NT2/D1 (cell line): Measurements from ENCODE around the gene FSTL3.

Experiments used
- DNase-seq: peaks from one replicate; pipeline ENCODE4 v3.0.0-alpha.2; 2011; ENCODE audit warnings: low read depth, low spot score
- H3K27me3 ChIP-seq: 2 replicates; pipeline ENCODE4 v1.6.0; 2011; ENCODE audit warnings: mild to moderate bottlenecking; ENCODE audit not compliant: insufficient read length, insufficient read depth
- H3K36me3 ChIP-seq: 2 replicates; pipeline ENCODE4 v1.6.1; 2011; ENCODE audit warnings: mild to moderate bottlenecking, low read length, mixed read lengths; ENCODE audit not compliant: insufficient read depth, insufficient read length
- H3K4me1 ChIP-seq: 2 replicates; pipeline ENCODE4 v1.5.1; 2011; ENCODE audit not compliant: insufficient read depth, insufficient read length
- H3K4me3 ChIP-seq: 2 replicates; pipeline ENCODE4 v1.5.1; 2011; ENCODE audit warnings: low read depth; ENCODE audit not compliant: insufficient read length
- H3K9ac ChIP-seq: 2 replicates; pipeline ENCODE4 v1.6.0; 2011; ENCODE audit warnings: low read depth; ENCODE audit not compliant: insufficient read length
- H3K9me3 ChIP-seq: 2 replicates; pipeline ENCODE4 v1.5.1; 2011; ENCODE audit warnings: mild to moderate bottlenecking, low read length; ENCODE audit not compliant: insufficient read depth
- SUZ12 ChIP-seq: IDR thresholded peaks from 2 replicates; pipeline ENCODE4 v1.6.1; 2011; ENCODE audit not compliant: insufficient read length, insufficient read depth; ENCODE audit errors: extremely low read depth
- YY1 ChIP-seq: IDR thresholded peaks from 2 replicates; pipeline ENCODE4 v1.6.1; 2011; ENCODE audit not compliant: insufficient read length, insufficient read depth
- ZNF274 ChIP-seq: IDR thresholded peaks from 2 replicates; pipeline ENCODE4 v1.6.1; 2011; ENCODE audit warnings: mild to moderate bottlenecking, low read depth, low read length

Gene FSTL3

DNA sequence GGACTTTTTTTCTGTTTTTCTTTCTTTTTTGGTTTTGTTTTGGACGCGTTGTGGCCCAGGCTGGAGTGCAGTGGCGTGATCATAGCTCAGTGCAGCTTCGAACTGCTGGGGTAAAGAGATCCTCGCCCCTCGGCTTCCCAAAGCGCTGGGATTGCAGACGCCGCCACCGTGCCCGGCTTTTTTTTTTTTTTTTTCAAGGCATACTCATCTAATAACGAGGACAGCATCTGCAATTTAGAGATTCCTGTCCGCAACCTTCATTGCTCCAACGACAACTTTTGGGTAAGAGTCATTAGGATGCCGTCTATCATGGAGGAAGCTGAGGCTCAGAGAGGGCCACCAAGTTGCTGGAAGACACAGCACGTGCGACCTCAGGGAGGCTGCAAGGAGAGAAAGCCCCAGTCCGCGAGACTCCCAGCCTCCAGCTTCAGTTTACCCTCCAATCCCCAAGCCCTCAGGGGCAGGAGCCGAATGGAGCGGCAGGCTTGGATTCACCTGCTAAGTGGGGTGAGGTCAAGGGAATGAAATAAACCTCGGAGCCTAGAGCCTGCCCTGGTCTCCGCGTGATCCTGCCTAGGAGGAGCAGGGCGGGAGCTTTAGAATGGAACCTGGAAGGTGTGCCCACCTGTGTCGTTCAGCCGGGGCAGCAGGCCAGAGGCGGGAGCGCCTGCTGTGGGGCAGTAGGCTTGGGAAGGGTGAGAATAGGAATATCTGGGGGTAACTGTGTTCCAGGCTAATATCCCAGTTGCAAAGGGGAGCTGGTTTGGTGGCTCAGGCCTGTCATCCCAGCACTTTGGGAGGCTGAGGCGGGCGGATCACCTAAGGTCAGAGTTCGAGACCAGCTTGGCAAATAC lies 42.2 kb upstream of the FSTL3 start:
- DNase-seq = no peak
- TF ChIP-seq ZNF274 (no peak), SUZ12 (no peak), YY1 (no peak)
- Histone ChIP-seq H3K36me3 (peaks cover 21% of the 10 kb centered on the region), H3K4me1 (peaks cover 11% of the 10 kb centered on the region), H3K4me3 (peak overlapping the region; percentile 98), H3K9ac (peak overlapping the region; percentile 88), H3K9me3 (no peaks in the 10 kb centered on the region), H3K27me3 (peaks cover 8% of the 10 kb centered on the region)

DNA sequence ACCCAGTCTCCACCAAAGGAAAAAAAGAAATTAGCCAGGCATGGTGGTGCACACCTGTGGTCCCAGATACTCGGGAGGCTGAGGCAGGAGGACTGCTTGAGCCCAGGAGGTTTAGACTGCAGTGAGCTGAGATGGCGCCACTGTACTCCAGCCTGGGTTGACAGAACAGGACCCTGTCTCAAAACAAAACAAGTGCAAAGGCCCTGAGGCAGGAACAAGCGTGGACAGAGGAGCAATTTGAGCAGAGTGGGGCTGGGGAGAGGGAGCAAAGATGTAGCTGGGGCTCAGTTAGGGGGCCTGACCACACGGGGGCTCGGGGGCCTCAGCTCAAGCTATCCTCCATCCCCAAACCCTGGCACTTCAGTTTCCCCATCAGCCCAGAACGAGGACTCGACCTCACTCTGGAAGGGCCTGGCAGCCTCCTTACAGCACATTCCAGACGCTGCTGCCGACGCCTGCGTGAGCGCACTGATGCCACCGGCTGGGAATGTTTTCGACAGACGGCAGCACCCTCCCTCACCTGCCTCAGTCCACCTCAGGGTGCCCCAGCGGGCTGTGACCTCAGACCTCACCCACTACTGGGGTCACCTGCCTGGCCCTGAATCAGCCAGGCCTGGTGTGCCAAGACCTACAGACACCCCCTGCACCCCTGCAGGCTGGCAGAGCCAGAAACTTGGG lies 41.1 kb upstream of the FSTL3 start:
- peak overlapping the region; percentile 26 for H3K9ac ChIP-seq
- no peak for DNase-seq
- TF ChIP-seq YY1 (no peak), SUZ12 (no peak), ZNF274 (no peak)

DNA sequence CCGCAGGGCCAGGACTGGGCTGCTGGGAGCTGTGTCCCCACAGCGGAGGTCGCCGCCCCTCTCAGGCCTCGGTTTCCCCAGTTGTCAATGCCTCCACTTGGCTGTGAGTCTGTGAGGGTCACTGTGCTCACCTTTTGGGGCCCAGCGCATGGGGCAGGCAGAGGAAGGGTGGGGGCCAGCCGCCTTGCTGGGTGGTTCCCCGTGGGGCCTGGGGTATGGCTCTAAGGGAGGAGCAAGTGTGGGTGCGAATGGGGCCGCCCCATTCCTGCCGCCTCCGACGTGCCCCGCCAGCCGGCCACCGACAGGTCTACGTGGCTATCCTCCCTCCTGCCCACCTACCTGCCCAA lies 37.3 kb upstream of the FSTL3 start:
- peak overlapping the region; percentile 56 for H3K9ac ChIP-seq
- H3K4me1 ChIP-seq = peaks cover 11% of the 10 kb centered on the region
- TF ChIP-seq SUZ12 (no peak), YY1 (no peak), ZNF274 (no peak)
- H3K4me3 ChIP-seq = peak overlapping the region; percentile 47
- peaks cover 12% of the 10 kb centered on the region for H3K27me3 ChIP-seq
- peaks cover 20% of the 10 kb centered on the region for H3K36me3 ChIP-seq
- no peaks in the 10 kb centered on the region for H3K9me3 ChIP-seq
- no peak for DNase-seq

More for the DNA sequence above, 41.1 kb upstream of the FSTL3 start:
- no peak overlapping the region for H3K4me3 ChIP-seq
- no peaks in the 10 kb centered on the region for H3K9me3 ChIP-seq
- peaks cover 11% of the 10 kb centered on the region for H3K36me3 ChIP-seq
- H3K4me1 ChIP-seq = peaks cover 14% of the 10 kb centered on the region
- H3K27me3 ChIP-seq = peaks cover 12% of the 10 kb centered on the region

GRCh38 chr19:639253-640160 lies 36.7 kb upstream of the FSTL3 start, which contains the start of gene FGF22:
FGF22 (plus strand) TSS chr19:639879; CDS start chr19:639926, 47 bp downstream.
- Histone ChIP-seq H3K4me1 (peaks cover 11% of the 10 kb centered on the region), H3K36me3 (peaks cover 27% of the 10 kb centered on the region), H3K4me3 (peak within 1 kb of the TSS; percentile 47), H3K9ac (peak within 1 kb of the TSS; percentile 61), H3K9me3 (no peaks in the 10 kb centered on the region), H3K27me3 (peaks cover 12% of the 10 kb centered on the region)
- no peak for TF ChIP-seq YY1
- no peak for TF ChIP-seq SUZ12
- no peak for TF ChIP-seq ZNF274
- DNase-seq = peak; percentile 74

DNA sequence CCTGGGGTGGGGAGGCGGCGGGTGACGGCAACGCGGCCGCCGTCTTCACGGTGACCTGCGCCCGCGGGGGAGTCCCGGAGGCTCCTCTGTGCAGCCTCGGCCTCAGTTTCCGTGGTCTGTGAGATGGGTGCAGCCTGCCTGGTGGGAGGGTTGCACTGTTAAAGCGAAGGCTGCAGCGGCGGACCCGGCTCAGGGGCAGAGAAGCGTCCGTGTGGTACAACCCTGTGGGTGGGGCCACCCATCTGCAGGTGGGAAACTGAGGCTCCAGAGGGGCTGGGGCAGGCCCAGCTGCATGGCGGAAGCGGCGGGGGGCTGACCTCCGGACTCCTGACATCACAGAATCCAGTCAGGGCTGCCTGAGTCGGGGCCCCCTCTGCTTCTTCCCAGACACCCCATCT lies 36.0 kb upstream of the FSTL3 start:
- Histone ChIP-seq H3K36me3 (peaks cover 33% of the 10 kb centered on the region), H3K4me1 (peaks cover 11% of the 10 kb centered on the region), H3K27me3 (peaks cover 12% of the 10 kb centered on the region), H3K9ac (no peak overlapping the region), H3K9me3 (no peaks in the 10 kb centered on the region), H3K4me3 (peak overlapping the region; percentile 28)
- no peak for DNase-seq
- no peak for TF ChIP-seq ZNF274

GRCh38 chr19:640606-641189 lies 35.5 kb upstream of the FSTL3 start:
- Histone ChIP-seq H3K9ac (peak overlapping the region; percentile 3), H3K27me3 (peaks cover 12% of the 10 kb centered on the region), H3K4me3 (no peak overlapping the region), H3K9me3 (no peaks in the 10 kb centered on the region), H3K4me1 (peaks cover 11% of the 10 kb centered on the region), H3K36me3 (peaks cover 38% of the 10 kb centered on the region)
- no peak for DNase-seq
- TF ChIP-seq ZNF274 = no peak
- TF ChIP-seq YY1 = no peak
- TF ChIP-seq SUZ12 = no peak
